Stimulated activated effector memory CD8-positive, alpha-beta T cell treated with anti-CD3 and anti-CD28 coated beads, Interleukin-12 subunit alpha, Interleukin-12 subunit beta, amount 100 ng/mL, for 72 hours (primary cell): ENCODE measurements around the gene PRKD1.

Source experiments
- ATAC-seq: fragments of 150-1000 bp; cut with Tn5 transposase; 2 replicates; pipeline ENCODE4 v1.10.0; 2021
- DNase-seq, 2 donors: peaks; one replicate each; pipeline ENCODE4 v3.0.0; 2021 to 2022; ENCODE audit warnings: low spot score in 2 of 2
- H3K27ac Mint-ChIP-seq: one replicate; pipeline ENCODE4 v1.8.0; 2022; ENCODE audit warnings: mild to moderate bottlenecking, mixed read lengths
- H3K36me3 Mint-ChIP-seq: one replicate; pipeline ENCODE4 v1.8.0; 2022; ENCODE audit warnings: mild to moderate bottlenecking, mixed read lengths
- H3K4me1 Mint-ChIP-seq: one replicate; pipeline ENCODE4 v1.8.0; 2022; ENCODE audit warnings: mixed read lengths
- H3K4me3 Mint-ChIP-seq: one replicate; pipeline ENCODE4 v1.8.0; 2022; ENCODE audit warnings: mild to moderate bottlenecking, mixed read lengths
- H3K9me3 Mint-ChIP-seq: one replicate; pipeline ENCODE4 v1.8.0; 2022; ENCODE audit warnings: mixed read lengths

PRKD1 gene

DNA sequence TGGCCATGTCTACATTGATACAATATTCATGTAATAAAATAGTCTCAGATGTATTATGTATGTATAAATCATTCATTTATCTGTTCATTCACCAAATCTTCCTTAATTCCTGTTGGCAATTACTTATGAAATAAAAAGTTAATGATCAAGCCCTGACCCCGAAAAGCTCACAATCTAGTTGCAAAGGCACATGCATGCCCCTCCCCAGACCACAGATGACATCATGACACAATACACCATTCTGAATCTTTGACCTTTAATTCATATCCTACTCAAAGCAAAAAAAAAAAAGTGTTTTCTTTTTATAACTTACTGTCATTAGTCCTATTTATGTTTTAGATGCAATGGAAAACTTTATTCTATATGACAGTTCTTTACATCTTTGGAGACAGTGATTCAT is 346.9 kb downstream of the PRKD1 start:
- Mint-ChIP-seq H3K4me1 (no peaks in the 10 kb centered on the region), H3K27ac (no peak overlapping the region)
- ATAC-seq, result no peak

GRCh38 chr14:29579838-29580237 is 347.8 kb downstream of the PRKD1 start:
- Mint-ChIP-seq H3K27ac (no peak overlapping the region), H3K9me3 (peaks cover 14% of the 10 kb centered on the region), H3K36me3 (no peaks in the 10 kb centered on the region), H3K4me1 (no peaks in the 10 kb centered on the region), H3K4me3 (no peak overlapping the region)
- ATAC-seq (no peak), DNase-seq (no peak)

More for the DNA sequence above, 346.9 kb downstream of the PRKD1 start:
- Mint-ChIP-seq H3K36me3 (no peaks in the 10 kb centered on the region), H3K4me3 (no peak overlapping the region), H3K9me3 (peaks cover 16% of the 10 kb centered on the region)
- DNase-seq, result no peak

DNA sequence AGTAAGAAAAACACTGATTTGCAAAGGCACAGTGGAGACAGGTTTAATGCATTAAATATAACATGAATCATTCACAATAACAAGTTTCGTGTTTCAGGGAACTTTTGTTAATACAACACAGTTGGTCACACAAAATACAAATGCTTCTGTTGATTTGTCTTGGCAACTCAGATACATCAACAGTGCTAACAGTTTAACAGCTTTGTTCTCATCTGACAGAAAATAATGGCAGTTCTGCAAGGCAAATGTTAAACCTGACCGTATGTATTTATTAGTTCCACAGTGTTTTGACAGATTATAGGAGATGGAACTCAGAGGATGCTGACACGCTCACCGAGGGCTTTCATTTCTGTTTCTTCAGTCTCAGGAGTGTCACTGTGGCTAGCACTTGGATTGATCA is 350.7 kb downstream of the PRKD1 start:
- no peak for DNase-seq
- no peaks in the 10 kb centered on the region for H3K36me3 Mint-ChIP-seq
- no peaks in the 10 kb centered on the region for H3K4me1 Mint-ChIP-seq
- H3K9me3 Mint-ChIP-seq, result peaks cover 23% of the 10 kb centered on the region
- no peak overlapping the region for H3K27ac Mint-ChIP-seq
- no peak overlapping the region for H3K4me3 Mint-ChIP-seq
- no peak for ATAC-seq

- DNase-seq (no peak), ATAC-seq (no peak)
- H3K36me3 Mint-ChIP-seq, result no peaks in the 10 kb centered on the region
- no peak overlapping the region for H3K4me3 Mint-ChIP-seq
- no peak overlapping the region for H3K27ac Mint-ChIP-seq
- no peaks in the 10 kb centered on the region for H3K4me1 Mint-ChIP-seq
- peaks cover 32% of the 10 kb centered on the region for H3K9me3 Mint-ChIP-seq
Measured at GRCh38 chr14:29569194-29569593, 358.5 kb downstream of the PRKD1 start.

GRCh38 chr14:29566194-29566593 is 361.5 kb downstream of the PRKD1 start:
- Mint-ChIP-seq H3K27ac (no peak overlapping the region), H3K9me3 (peaks cover 14% of the 10 kb centered on the region), H3K36me3 (no peaks in the 10 kb centered on the region), H3K4me3 (no peak overlapping the region), H3K4me1 (no peaks in the 10 kb centered on the region)
- no peak for DNase-seq
- ATAC-seq, result no peak

GRCh38 chr14:29558516-29558915 is 369.1 kb downstream of the PRKD1 start:
- H3K27ac Mint-ChIP-seq, result no peak overlapping the region
- H3K4me1 Mint-ChIP-seq, result no peaks in the 10 kb centered on the region
- ATAC-seq (no peak), DNase-seq (no peak)
- no peak overlapping the region for H3K4me3 Mint-ChIP-seq
- no peaks in the 10 kb centered on the region for H3K36me3 Mint-ChIP-seq
- peaks cover 6% of the 10 kb centered on the region for H3K9me3 Mint-ChIP-seq

GRCh38 chr14:29554335-29554734 is 373.3 kb downstream of the PRKD1 start:
- Mint-ChIP-seq H3K4me1 (no peaks in the 10 kb centered on the region), H3K9me3 (peaks cover 10% of the 10 kb centered on the region), H3K36me3 (no peaks in the 10 kb centered on the region), H3K27ac (no peak overlapping the region), H3K4me3 (no peak overlapping the region)
- ATAC-seq (no peak), DNase-seq (no peak)

GRCh38 chr14:29553427-29553826 is 374.2 kb downstream of the PRKD1 start:
- H3K4me1 Mint-ChIP-seq, result no peaks in the 10 kb centered on the region
- H3K4me3 Mint-ChIP-seq, result no peak overlapping the region
- H3K9me3 Mint-ChIP-seq, result peaks cover 10% of the 10 kb centered on the region
- DNase-seq, result no peak
- no peak overlapping the region for H3K27ac Mint-ChIP-seq
- no peaks in the 10 kb centered on the region for H3K36me3 Mint-ChIP-seq
- no peak for ATAC-seq

DNA sequence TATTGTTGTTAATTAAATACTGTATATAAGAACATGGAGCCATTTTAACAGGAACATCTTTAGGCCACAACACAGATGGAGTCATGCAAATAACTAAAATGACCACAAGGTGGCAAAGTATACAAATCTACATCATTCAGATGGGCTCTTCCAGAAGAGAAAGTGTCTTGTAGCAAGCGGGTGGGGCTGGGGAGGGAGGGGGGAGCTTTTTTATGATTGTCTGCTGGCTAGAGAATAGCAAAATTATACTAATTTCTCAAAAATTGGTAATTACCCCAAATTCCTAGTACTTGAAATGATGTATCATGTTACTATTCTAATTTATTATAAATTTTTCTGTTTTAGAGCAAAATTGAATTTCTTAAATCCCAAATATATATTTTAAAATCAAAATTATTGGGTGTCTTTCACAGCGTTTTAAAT is 378.7 kb downstream of the PRKD1 start:
- no peaks in the 10 kb centered on the region for H3K36me3 Mint-ChIP-seq
- no peak overlapping the region for H3K27ac Mint-ChIP-seq
- H3K4me1 Mint-ChIP-seq, result no peaks in the 10 kb centered on the region
- no peak for DNase-seq
- peaks cover 6% of the 10 kb centered on the region for H3K9me3 Mint-ChIP-seq
- H3K4me3 Mint-ChIP-seq, result no peak overlapping the region
- ATAC-seq, result no peak

DNA sequence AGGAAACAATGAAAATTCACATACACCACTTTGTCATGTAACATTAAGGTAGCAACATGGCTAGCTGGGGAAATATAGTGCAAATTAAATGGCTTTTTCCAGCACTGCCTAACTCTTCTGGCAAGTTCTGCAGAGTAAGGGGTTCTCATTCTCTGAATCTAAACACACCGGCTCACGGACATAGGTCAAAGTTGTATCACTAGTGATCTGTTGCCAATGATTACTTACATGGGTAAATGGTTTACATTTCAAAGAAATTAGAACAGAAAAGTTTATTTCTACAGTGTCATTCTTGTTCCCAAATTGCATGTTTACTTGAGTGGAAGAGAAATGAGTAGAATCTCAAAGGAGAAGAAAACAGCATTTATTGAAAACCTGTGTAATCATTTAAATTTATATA is 381.9 kb downstream of the PRKD1 start:
- Mint-ChIP-seq H3K9me3 (peaks cover 3% of the 10 kb centered on the region), H3K4me3 (no peak overlapping the region), H3K27ac (no peak overlapping the region), H3K36me3 (no peaks in the 10 kb centered on the region), H3K4me1 (no peaks in the 10 kb centered on the region)
- DNase-seq (no peak), ATAC-seq (no peak)

- H3K4me3 Mint-ChIP-seq, result no peak overlapping the region
- H3K9me3 Mint-ChIP-seq, result peaks cover 27% of the 10 kb centered on the region
- no peak for DNase-seq
Measured at GRCh38 chr14:29536886-29537511, 390.6 kb downstream of the PRKD1 start.

GRCh38 chr14:29529418-29529817 is 398.2 kb downstream of the PRKD1 start:
- no peak for ATAC-seq
- no peaks in the 10 kb centered on the region for H3K36me3 Mint-ChIP-seq
- H3K4me1 Mint-ChIP-seq, result no peaks in the 10 kb centered on the region
- no peak overlapping the region for H3K27ac Mint-ChIP-seq
- DNase-seq, result no peak
- H3K4me3 Mint-ChIP-seq, result no peak overlapping the region
- H3K9me3 Mint-ChIP-seq, result peaks cover 14% of the 10 kb centered on the region

More at GRCh38 chr14:29536886-29537511, 390.6 kb downstream of the PRKD1 start:
- no peak for ATAC-seq
- Mint-ChIP-seq H3K36me3 (no peaks in the 10 kb centered on the region), H3K4me1 (no peaks in the 10 kb centered on the region), H3K27ac (no peak overlapping the region)

GRCh38 chr14:29528889-29529288 is 398.8 kb downstream of the PRKD1 start:
- no peak overlapping the region for H3K4me3 Mint-ChIP-seq
- no peaks in the 10 kb centered on the region for H3K36me3 Mint-ChIP-seq
- DNase-seq, result no peak
- no peaks in the 10 kb centered on the region for H3K4me1 Mint-ChIP-seq
- H3K27ac Mint-ChIP-seq, result no peak overlapping the region
- ATAC-seq, result no peak
- peaks cover 9% of the 10 kb centered on the region for H3K9me3 Mint-ChIP-seq

DNA sequence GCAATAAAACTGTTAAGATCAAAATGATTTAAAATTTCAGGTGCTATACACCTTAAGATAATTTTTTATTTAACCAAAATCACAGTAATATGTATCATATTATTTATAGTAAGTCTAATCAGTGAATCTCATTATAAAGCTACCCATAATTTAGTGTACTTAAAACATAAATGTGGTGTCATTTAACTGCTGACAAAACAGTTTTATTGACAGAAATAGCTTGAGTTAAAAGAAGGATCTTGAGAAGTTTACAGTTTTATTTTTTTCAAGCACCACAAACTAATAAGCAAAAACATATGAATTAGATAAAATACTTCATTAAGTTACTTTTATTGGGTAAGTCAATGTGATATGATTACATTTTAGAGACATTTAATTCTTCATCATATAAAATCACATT is 400.4 kb downstream of the PRKD1 start:
- Mint-ChIP-seq H3K36me3 (no peaks in the 10 kb centered on the region), H3K9me3 (peaks cover 3% of the 10 kb centered on the region), H3K27ac (no peak overlapping the region), H3K4me1 (no peaks in the 10 kb centered on the region), H3K4me3 (no peak overlapping the region)
- ATAC-seq, result no peak
- DNase-seq, result no peak
